Right lobe of liver (tissue), 4 donors: ENCODE data around the gene ELF3.

ENCODE experiments used
- POLR2A ChIP-seq: fragments of 450-650 bp; IDR thresholded peaks from one replicate; pipeline ENCODE4 v1.6.1; 2017; ENCODE audit warnings: antibody characterized with exemption, mild to moderate bottlenecking
- TF ChIP-seq, protein P1 (sequence below), 4 donors: fragments of 200-600 bp in 3 of 4; fragments of 450-650 bp in 1 of 4; IDR thresholded peaks; one replicate each; pipeline versions ENCODE4 v1.5.1 to v1.8.0; 2016 to 2022; ENCODE audit warnings: antibody characterized with exemption in 4 of 4, mild to moderate bottlenecking in 2 of 4
- donor health status: DM: no; HTN: no; CAD: no.
- donor health status: DM: no; HTN: no; CAD: no.
- donor health status: DM: no; HTN: yes; CAD: no.

DNA sequence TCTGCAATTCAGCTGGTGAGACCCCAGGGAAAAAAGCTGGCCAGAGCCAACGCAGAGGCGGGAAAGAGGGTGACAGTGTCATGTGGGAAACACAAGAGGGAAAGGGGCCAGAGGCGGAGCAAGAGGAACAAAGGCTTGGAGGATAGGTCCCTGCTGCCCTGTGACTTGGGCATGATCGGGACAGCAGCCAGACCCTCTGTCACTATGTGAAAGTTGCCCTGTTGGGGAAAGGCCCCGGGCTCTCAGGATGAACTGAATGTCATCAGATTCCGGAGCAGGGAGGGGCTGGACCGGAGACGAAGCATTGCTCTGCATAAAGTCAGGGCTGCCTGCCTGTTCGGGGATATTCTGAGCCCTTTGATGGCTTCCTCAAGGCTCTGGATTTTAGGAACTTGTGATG lies 5.7 kb upstream of the ELF3 start:
- TF ChIP-seq, protein P1, sequence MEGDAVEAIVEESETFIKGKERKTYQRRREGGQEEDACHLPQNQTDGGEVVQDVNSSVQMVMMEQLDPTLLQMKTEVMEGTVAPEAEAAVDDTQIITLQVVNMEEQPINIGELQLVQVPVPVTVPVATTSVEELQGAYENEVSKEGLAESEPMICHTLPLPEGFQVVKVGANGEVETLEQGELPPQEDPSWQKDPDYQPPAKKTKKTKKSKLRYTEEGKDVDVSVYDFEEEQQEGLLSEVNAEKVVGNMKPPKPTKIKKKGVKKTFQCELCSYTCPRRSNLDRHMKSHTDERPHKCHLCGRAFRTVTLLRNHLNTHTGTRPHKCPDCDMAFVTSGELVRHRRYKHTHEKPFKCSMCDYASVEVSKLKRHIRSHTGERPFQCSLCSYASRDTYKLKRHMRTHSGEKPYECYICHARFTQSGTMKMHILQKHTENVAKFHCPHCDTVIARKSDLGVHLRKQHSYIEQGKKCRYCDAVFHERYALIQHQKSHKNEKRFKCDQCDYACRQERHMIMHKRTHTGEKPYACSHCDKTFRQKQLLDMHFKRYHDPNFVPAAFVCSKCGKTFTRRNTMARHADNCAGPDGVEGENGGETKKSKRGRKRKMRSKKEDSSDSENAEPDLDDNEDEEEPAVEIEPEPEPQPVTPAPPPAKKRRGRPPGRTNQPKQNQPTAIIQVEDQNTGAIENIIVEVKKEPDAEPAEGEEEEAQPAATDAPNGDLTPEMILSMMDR (IDR thresholded peaks at IDR 0.05): no peak
- no peak for TF ChIP-seq POLR2A
